HTERT RPE-1 (cell line): ENCODE measurements around the gene FCER2.
"Not testable (repeated sequence)": the region's sequence is repeated elsewhere in the genome, so short reads cannot be mapped to it uniquely, and the experiment has no call there.

Experiments
- in situ Hi-C: fragments of 300-500 bp; cut with MboI; formaldehyde crosslinking; loops from 4 replicates; pipeline ENCODE4 v1.14.3; 2020; ENCODE audit warnings: low sequenced_read_pairs

FCER2 gene

DNA sequence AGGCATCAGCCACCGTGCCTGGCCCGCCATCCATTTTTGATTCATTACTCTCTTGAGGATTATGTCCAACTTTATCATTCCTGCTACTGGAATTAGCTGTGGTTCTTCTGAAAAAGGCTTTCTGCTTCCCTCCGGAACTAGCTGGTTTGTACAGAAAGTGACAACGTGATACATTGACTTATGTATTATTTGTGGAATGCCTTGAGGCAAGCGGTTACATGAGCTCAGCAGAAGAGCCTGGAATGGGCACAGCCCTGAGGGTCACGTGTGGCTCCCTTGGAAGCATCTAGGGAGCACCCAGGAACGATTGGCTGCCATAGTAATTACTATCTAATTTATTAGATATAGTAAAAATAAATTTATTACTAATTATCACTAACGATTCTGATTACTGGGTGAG, 47.5 kb downstream of the FCER2 start:
- in situ Hi-C loops, result no loop called here

- in situ Hi-C loops, result no loop called here
Observed at GRCh38 chr19:7652061-7652641, 49.8 kb downstream of the FCER2 start.

- in situ Hi-C loops, result no loop called here
Observed at GRCh38 chr19:7650148-7650547, 51.8 kb downstream of the FCER2 start.

DNA sequence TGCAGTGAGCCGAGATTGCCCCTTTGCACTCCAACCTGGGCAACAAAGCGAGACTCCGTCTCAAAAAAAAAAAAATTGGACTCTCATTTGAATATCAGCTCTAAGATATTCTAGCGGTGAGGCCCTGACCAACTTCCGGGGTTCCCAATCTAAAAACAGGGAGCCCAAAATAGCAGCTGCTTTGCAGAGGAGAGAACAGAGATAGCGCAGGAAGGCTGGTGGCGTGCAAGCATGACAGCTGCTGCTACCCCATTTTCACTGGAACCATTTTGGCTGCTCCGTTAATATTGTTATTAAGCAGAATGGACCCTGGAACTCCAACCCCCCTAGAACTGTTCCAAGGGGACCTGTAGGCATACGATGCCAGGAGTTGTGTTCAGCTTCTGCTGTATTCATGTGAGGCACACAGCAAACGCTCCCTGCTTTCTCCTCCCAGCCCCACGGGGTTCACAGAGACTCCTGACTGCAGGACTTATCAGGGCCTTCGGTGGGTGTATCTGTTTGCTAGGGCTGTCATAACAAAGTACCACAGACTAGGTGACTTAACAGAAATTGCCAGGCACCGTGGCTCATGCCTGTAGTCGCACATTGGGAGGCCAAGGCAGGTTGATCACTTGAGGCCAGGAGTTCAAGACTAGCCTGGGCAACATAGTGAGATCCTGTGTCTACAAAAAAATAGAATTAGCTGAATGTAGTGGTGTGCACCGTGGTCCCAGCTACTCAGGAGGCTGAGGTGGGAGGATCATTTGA, 53.5 kb downstream of the FCER2 start:
- in situ Hi-C loops, result no loop called here

- in situ Hi-C loops, result no loop called here
Observed at GRCh38 chr19:7647156-7647555, 54.8 kb downstream of the FCER2 start.

DNA sequence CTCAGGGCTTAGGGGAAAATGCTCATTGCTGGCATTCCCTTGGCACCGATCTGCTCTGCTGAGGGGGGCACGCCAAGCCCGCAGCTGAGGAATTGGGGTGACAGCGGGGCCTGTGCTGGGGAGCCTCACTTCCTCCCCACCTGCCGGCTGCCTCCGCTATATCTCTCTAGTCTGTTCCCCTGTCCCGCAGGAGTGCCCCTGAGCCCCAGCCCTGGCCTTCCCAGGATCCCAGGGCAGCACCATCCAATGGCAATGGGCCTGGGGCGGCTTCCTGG, 55.6 kb downstream of the FCER2 start:
- in situ Hi-C loops, result no loop called here

GRCh38 chr19:7645656-7646425, 56.1 kb downstream of the FCER2 start:
- in situ Hi-C loops, result no loop called here

DNA sequence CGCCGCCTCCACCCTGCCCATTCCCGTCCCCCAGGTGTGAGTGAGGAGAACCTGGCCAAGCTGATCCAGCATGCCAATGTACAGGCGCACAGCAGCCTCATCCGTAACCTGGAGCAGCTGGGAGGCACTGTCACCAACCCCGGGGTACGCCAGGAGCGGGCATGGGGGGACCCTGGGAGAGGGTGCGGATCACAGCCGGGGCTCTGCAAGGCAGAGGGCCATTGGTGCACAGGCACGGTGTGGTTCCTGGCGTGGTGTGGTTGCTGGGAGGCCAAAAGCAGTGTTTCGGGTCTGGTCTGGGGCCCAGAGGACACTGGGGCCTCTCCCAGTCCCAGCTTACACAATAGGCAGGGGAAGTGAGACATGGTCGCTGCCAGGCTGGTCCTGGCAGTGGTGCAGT, 56.8 kb downstream of the FCER2 start:
- in situ Hi-C loops, result no loop called here

GRCh38 chr19:7644550-7644877, 57.4 kb downstream of the FCER2 start:
- in situ Hi-C loops, result no loop called here

GRCh38 chr19:7643629-7644549, 58.0 kb downstream of the FCER2 start:
- in situ Hi-C loops, result not testable (repeated sequence)

- in situ Hi-C loops, result no loop called here
Observed at GRCh38 chr19:7643031-7643415, 58.9 kb downstream of the FCER2 start.

GRCh38 chr19:7642295-7643030, 59.5 kb downstream of the FCER2 start:
- in situ Hi-C loops, result no loop called here

DNA sequence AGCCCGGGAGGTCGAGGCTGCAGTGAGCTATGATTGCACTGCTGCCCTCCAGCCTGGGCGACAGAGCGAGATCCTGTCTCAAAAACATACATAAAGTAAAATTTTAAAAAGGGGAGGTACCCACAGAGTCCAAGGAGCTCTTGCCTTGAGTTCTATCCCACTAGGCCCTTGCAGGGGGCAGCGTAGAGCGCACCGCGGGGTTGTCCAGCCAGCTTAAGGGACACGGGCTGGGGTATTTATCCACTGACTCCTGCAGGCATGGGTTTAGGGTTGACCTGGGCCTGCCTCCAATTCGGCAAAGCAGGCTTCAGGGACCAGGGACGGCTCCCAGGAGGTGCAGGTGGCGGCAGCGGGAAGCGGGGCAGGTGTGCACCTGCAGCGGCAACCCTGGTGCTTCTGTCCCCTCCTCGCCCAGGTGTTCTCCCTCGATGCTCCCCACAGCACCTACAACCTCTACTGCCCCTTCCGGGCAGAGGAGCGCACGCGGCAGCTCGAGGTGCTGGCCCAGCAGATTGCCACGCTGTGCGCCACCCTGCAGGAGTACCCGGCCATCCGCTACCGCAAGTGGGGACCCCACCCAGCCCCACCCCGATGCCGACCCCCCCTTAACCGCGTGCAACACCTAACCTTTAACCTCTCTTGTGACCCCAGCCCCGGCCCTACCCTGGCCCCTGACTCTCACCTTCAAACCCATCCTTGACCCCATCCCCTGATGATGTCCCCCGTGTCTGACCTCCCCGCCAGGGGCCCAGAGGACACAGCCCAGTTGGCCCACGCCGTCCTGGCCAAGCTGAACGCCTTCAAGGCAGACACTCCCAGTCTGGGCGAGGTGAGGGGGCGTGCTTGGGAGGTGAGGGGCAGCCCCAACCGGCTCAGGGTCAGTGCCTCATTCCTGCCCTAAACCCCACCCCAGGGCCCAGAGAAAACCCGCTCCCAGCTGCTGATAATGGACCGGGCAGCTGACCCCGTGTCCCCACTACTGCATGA, 60.3 kb downstream of the FCER2 start:
- in situ Hi-C loops, result no loop called here

DNA sequence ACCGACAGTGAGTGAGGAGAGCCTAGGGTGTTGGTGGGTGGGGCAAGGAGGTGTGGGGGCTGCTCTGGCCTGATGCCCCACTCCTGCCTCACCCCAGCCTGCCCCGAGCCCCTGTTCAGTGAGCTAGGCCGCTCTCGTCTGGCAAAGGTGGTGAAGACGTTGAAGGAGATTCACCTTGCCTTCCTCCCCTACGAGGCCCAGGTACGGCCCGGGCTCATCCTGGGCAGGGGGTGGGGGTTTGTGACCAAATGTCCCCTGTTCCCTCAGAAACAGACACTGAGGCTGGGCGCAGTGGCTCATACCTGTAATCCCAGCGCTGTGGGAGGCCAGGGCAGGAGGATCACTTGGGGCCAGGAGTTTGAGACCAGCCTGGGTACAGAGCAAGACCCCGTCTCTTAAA, 61.1 kb downstream of the FCER2 start:
- in situ Hi-C loops, result no loop called here

DNA sequence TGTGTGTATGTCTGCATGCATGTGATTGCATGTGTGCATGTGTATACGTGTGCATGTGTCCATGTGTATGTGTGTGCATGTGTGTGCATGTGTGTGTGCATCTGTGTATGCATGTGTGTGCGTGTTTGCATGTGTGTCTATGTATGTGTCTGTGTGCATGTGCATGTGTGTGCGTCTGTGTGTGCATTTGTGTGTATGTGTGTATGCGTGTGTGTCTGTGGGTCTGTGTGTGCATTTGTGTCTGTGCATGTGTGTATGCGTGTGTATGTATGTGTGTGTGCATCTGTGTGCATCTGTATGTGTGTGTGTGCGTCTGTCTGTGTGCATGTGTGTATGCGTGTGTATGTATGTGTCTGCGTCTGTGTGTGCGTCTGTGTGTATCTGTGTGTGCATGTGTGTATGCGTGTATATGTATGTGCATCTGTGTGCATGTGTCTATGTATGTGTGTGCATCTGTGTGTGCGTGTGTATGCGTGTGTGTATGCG, 62.0 kb downstream of the FCER2 start:
- in situ Hi-C loops, result no loop called here

DNA sequence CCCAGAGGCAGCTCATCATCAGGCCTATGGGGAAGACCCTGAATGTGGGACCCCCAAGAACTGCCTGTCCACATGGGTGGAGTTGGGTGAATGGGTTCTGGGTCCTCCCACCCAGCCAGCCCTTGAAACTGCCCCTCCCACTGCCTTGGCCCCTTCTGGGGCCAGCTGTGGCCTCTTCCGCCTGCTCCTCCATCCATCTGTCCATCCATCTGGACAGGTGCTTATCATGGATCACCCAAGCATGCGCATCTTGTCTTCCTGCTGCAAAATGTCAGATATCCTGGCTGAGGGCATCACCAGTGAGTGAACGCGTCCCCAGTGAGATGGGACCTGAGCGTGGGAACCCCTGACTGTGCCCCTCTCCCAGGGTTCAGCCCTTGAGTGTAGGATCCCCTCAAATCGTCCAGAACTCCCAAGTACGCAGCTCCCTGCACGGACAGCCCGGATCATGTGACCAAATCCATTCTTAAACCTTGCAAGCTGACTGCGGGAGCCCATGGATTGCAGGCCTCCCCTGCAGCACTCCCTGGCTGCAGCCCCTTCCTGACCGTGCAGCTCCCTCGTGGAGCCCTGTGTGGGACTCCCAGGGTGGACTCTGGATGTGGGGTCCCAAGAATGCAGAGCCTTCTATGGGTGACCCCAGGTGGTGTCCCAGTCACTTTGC, 63.0 kb downstream of the FCER2 start:
- in situ Hi-C loops, result no loop called here
